Measurements from ENCODE around the gene AZIN2.
"Not testable (repeated sequence)": the region's sequence is repeated elsewhere in the genome, so short reads cannot be mapped to it uniquely, and the experiment has no call there.

GRCh38 chr1:33046234-33046633, 34.7 kb upstream of the AZIN2 start:
- TF ChIP-seq POLR2A, POLR2AphosphoS5 (IDR thresholded peaks at IDR 0.05): not testable (repeated sequence)
- TF ChIP-seq, protein P1, sequence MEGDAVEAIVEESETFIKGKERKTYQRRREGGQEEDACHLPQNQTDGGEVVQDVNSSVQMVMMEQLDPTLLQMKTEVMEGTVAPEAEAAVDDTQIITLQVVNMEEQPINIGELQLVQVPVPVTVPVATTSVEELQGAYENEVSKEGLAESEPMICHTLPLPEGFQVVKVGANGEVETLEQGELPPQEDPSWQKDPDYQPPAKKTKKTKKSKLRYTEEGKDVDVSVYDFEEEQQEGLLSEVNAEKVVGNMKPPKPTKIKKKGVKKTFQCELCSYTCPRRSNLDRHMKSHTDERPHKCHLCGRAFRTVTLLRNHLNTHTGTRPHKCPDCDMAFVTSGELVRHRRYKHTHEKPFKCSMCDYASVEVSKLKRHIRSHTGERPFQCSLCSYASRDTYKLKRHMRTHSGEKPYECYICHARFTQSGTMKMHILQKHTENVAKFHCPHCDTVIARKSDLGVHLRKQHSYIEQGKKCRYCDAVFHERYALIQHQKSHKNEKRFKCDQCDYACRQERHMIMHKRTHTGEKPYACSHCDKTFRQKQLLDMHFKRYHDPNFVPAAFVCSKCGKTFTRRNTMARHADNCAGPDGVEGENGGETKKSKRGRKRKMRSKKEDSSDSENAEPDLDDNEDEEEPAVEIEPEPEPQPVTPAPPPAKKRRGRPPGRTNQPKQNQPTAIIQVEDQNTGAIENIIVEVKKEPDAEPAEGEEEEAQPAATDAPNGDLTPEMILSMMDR (IDR thresholded peaks at IDR 0.05 in 8 of 11, conservative IDR thresholded peaks at IDR 0.05 in 3 of 11): not testable (repeated sequence)

Data from spleen (tissue), 7 donors.